ENCODE data around the gene ACTG2. TPM values are rescaled to one million over a fixed set of nuclear protein-coding genes. Genes with fewer than 3 reads are reported as not detected.

The ACTG2 gene
- total and polyA plus RNA-seq, 4 donors = 0.46 to 9.0 (median 4.3) TPM

DNA sequence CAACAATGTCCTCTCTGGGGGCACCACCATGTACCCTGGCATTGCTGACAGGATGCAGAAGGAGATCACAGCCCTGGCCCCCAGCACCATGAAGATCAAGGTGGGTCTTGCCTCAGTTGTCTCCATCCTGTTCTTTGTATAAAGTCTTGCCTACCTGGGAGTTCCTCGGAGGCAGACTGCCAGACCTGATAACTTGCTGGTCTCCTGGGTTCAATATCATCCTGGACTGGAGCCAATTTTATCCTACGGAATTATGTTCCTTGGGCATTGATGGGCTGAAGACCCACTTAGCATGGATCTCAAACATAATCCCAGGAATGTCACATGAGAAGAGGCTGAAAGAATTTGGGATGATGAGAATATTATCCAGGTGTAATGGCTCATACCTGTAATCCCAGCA lies 23.9 kb downstream of the ACTG2 start:
- H3K9ac ChIP-seq (ENCODE audit: low read depth in 1 of 2, low read length in 2 of 2) = no peak overlapping the region
- H3K27me3 ChIP-seq (ENCODE audit: control insufficient read depth in 4 of 4, insufficient read depth in 4 of 4, low read length in 3 of 4) = peaks cover 0 to 2% (median 0%) of the 10 kb centered on the region in 4 donors
- DNase-seq (ENCODE audit: low spot score) = no peak
- no peak overlapping the region for H3K27ac ChIP-seq (ENCODE audit: low read depth in 1 of 2, low read length in 2 of 2)
- H3K36me3 ChIP-seq (ENCODE audit: control insufficient read depth in 4 of 4, insufficient read depth in 3 of 4, low read depth in 1 of 4, low read length in 3 of 4) = no peaks in the 10 kb centered on the region
- no peak for TF ChIP-seq HNF4A (conservative IDR thresholded peaks at IDR 0.05)
- H3K4me3 ChIP-seq (ENCODE audit: low read depth in 1 of 3, low read length in 3 of 3) = no peak overlapping the region
- no peaks in the 10 kb centered on the region for H3K9me3 ChIP-seq (ENCODE audit: control insufficient read depth in 4 of 4, low read length in 3 of 4)
- H3K4me1 ChIP-seq (ENCODE audit: control insufficient read depth in 4 of 4, insufficient read depth in 4 of 4, low read length in 3 of 4) = no peaks in the 10 kb centered on the region
- WGBS = 38% methylated on average over 2 of the region's 2 CpGs

DNA sequence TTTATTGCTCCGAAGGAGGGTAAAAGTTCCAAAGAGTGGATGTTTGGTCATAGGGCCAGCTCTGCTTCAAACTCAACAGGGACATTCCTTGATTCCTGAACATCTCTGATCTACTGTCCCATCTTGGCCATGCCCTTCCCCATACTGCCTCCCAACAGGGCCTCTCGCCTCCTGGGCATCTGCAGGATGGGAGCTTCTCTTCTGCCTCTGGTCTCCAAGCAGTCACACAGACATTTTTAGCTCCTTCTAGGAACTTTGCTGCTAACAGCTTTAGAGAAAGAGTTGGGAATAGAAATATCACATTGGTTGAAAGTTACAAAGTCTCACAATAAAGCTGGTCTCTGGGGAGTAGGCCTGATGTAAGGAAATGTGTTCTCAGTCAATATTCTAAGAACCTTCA lies 24.5 kb downstream of the ACTG2 start:
- Histone ChIP-seq H3K4me1 (ENCODE audit: control insufficient read depth in 4 of 4, insufficient read depth in 4 of 4, low read length in 3 of 4) (no peaks in the 10 kb centered on the region), H3K27ac (ENCODE audit: low read depth in 1 of 2, low read length in 2 of 2) (no peak overlapping the region), H3K4me3 (ENCODE audit: low read depth in 1 of 3, low read length in 3 of 3) (no peak overlapping the region), H3K9ac (ENCODE audit: low read depth in 1 of 2, low read length in 2 of 2) (no peak overlapping the region), H3K36me3 (ENCODE audit: control insufficient read depth in 4 of 4, insufficient read depth in 3 of 4, low read depth in 1 of 4, low read length in 3 of 4) (no peaks in the 10 kb centered on the region), H3K27me3 (ENCODE audit: control insufficient read depth in 4 of 4, insufficient read depth in 4 of 4, low read length in 3 of 4) (peaks cover 0 to 2% (median 0%) of the 10 kb centered on the region in 4 donors), H3K9me3 (ENCODE audit: control insufficient read depth in 4 of 4, low read length in 3 of 4) (no peaks in the 10 kb centered on the region)
- WGBS = 65% methylated on average over 2 of the region's 2 CpGs
- no peak for DNase-seq (ENCODE audit: low spot score)
- TF ChIP-seq RAD21 (IDR thresholded peaks at IDR 0.05) (no peak), NR2F2 (IDR thresholded peaks at IDR 0.05) (no peak), FOXA1 (IDR thresholded peaks at IDR 0.05) (no peak), SP1 (IDR thresholded peaks at IDR 0.05) (no peak), EGR1 (IDR thresholded peaks at IDR 0.05; ENCODE audit: low read depth in 2 of 2) (no peak), TAF1 (conservative IDR thresholded peaks at IDR 0.05) (no peak), JUND (IDR thresholded peaks at IDR 0.05) (no peak), HNF4G (IDR thresholded peaks at IDR 0.05) (no peak), GABPA (IDR thresholded peaks at IDR 0.05 in 1 of 2, conservative IDR thresholded peaks at IDR 0.05 in 1 of 2) (no peak), YY1 (IDR thresholded peaks at IDR 0.05) (no peak), HNF4A (conservative IDR thresholded peaks at IDR 0.05) (no peak), RXRA (IDR thresholded peaks at IDR 0.05) (no peak), FOXA2 (IDR thresholded peaks at IDR 0.05) (no peak)
- TF ChIP-seq, protein P1, sequence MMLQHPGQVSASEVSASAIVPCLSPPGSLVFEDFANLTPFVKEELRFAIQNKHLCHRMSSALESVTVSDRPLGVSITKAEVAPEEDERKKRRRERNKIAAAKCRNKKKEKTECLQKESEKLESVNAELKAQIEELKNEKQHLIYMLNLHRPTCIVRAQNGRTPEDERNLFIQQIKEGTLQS (IDR thresholded peaks at IDR 0.05) = no peak
- TF ChIP-seq, protein P2, sequence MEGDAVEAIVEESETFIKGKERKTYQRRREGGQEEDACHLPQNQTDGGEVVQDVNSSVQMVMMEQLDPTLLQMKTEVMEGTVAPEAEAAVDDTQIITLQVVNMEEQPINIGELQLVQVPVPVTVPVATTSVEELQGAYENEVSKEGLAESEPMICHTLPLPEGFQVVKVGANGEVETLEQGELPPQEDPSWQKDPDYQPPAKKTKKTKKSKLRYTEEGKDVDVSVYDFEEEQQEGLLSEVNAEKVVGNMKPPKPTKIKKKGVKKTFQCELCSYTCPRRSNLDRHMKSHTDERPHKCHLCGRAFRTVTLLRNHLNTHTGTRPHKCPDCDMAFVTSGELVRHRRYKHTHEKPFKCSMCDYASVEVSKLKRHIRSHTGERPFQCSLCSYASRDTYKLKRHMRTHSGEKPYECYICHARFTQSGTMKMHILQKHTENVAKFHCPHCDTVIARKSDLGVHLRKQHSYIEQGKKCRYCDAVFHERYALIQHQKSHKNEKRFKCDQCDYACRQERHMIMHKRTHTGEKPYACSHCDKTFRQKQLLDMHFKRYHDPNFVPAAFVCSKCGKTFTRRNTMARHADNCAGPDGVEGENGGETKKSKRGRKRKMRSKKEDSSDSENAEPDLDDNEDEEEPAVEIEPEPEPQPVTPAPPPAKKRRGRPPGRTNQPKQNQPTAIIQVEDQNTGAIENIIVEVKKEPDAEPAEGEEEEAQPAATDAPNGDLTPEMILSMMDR (IDR thresholded peaks at IDR 0.05; ENCODE audit: low read depth, low read length, missing input control) = no peak
- TF ChIP-seq, protein P3, sequence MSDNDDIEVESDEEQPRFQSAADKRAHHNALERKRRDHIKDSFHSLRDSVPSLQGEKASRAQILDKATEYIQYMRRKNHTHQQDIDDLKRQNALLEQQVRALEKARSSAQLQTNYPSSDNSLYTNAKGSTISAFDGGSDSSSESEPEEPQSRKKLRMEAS (IDR thresholded peaks at IDR 0.05) = no peak
- TF ChIP-seq, protein P4, sequence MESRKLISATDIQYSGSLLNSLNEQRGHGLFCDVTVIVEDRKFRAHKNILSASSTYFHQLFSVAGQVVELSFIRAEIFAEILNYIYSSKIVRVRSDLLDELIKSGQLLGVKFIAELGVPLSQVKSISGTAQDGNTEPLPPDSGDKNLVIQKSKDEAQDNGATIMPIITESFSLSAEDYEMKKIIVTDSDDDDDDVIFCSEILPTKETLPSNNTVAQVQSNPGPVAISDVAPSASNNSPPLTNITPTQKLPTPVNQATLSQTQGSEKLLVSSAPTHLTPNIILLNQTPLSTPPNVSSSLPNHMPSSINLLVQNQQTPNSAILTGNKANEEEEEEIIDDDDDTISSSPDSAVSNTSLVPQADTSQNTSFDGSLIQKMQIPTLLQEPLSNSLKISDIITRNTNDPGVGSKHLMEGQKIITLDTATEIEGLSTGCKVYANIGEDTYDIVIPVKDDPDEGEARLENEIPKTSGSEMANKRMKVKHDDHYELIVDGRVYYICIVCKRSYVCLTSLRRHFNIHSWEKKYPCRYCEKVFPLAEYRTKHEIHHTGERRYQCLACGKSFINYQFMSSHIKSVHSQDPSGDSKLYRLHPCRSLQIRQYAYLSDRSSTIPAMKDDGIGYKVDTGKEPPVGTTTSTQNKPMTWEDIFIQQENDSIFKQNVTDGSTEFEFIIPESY (IDR thresholded peaks at IDR 0.05) = no peak
- TF ChIP-seq, protein P5, sequence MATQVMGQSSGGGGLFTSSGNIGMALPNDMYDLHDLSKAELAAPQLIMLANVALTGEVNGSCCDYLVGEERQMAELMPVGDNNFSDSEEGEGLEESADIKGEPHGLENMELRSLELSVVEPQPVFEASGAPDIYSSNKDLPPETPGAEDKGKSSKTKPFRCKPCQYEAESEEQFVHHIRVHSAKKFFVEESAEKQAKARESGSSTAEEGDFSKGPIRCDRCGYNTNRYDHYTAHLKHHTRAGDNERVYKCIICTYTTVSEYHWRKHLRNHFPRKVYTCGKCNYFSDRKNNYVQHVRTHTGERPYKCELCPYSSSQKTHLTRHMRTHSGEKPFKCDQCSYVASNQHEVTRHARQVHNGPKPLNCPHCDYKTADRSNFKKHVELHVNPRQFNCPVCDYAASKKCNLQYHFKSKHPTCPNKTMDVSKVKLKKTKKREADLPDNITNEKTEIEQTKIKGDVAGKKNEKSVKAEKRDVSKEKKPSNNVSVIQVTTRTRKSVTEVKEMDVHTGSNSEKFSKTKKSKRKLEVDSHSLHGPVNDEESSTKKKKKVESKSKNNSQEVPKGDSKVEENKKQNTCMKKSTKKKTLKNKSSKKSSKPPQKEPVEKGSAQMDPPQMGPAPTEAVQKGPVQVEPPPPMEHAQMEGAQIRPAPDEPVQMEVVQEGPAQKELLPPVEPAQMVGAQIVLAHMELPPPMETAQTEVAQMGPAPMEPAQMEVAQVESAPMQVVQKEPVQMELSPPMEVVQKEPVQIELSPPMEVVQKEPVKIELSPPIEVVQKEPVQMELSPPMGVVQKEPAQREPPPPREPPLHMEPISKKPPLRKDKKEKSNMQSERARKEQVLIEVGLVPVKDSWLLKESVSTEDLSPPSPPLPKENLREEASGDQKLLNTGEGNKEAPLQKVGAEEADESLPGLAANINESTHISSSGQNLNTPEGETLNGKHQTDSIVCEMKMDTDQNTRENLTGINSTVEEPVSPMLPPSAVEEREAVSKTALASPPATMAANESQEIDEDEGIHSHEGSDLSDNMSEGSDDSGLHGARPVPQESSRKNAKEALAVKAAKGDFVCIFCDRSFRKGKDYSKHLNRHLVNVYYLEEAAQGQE (IDR thresholded peaks at IDR 0.05) = no peak
